Measurements from ENCODE around the gene FIGN.
A peak's percentile ranks its signal among the peaks of the same experiment; 100 is the strongest.

FIGN gene

DNA sequence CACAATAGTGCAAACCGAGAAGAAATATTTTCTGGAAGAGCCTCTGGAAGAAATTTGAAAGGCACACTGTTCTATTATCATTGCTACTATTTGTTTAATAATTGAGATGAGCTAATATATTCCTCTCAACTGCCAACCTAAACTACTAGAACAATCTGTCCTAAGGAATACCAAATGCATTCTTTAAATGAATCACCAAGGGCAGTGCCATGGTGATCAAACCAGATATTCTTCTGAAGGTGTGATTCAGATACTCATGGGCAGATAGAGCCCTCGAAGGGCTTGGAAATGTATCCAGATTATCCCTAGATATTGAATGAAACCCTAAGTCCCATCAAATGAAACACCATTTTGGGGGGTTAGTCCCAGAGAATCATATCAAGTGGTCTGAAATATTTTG, 76.6 kb downstream of the FIGN start:
- DNase-seq = no peak

DNA sequence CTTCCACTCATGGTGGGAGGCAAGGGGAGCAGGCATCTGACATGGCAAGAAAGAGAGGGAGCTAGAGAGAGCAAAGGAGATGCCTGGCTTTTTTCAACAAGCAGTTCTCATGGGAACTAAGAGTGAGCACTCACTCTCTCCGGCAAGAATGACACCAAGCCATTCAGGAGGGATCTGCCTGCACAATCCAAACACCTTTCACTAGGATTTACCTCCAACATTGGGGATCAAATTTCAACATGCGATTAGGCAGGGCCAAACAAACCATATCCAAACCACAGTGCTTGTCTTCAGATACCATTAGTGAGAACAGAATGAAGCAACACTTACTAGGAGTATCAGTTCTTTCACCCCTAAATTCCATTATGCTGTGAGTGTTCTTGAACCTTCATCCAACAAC, 77.3 kb downstream of the FIGN start:
- no peak for DNase-seq

DNA sequence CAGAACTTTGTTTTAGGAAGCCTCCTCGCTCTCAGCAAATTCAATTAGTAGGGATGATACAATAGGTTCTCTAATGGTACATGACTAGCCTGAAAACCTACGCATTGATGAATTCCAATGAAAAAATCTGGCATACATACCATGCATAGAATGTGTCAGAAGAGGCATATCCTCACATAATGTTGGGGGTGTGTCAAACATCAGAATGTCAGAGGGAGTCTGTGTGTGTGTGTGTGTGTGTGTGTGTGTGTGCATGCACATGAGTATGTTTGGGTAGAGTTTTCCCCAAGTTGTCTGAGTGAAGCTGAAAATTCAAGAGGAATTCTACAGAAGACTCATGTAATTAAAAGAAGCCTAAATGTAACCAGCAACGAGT, 78.5 kb downstream of the FIGN start:
- no peak for DNase-seq

DNA sequence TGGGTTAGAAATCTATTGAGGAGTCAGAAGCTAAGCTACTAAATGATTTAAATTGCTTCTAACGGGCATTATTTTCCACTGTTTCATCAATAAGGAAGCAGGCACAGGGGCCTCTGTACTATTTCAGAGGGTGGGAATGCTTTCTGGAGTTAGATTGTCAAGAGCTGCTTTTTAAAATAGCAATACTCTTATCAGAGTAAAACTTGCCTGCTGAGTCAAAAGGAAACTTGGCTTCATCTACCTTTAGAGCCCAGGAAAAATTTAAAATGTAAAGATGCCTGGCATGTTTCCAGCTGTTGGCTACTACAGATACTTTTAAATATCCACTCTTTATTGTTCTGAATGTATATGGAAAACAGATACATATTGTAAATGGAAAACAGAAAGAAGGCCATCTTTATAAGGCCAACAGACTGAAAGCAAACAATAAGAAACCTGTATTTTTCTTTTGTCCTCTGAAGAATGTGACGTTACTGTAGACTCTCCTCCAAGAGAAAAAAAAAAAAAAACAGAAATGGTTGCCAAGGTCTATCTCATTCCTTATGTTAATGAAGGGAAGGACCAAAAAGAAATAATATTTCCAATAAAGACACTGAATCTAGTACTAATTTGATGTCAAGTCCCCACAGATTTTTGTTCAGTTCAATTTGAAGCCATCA, 79.1 kb downstream of the FIGN start:
- DNase-seq = no peak

DNA sequence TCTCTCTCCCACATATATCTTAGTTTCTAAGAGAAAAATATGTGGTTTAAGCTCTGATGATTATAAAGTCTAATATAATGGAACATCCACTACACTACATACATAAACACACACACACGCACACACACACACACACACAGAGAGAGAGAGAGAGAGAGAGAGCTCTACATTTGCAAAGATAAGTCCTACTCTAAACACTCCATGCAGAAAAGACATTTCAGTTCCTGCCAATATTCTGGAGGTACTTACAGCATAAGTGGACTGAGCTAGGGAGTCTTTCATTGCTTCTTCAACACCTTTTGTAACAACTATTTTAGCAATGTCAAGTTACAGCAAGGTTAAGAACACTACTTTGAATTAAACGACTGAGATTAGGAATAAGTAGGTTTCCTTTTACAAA, 80.1 kb downstream of the FIGN start:
- DNase-seq = no peak

DNA sequence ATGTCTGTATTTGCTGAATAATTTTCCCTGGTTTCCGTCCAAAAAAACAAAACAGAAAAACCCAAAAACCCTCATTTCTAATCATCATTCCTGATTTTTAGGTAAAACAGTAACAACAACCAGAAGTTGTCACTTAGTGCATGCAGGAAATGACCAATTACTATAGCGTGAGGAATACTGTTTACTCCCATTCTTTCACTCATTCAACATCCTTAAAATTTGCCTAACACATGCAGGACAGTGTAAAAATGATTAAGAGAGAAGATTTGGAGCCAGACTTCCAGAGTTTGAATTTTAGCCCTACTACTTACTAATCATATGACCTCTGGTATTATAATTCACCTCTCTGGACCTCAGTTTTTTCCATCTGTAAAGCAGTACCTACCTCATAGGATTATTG, 83.1 kb downstream of the FIGN start:
- DNase-seq = no peak

DNA sequence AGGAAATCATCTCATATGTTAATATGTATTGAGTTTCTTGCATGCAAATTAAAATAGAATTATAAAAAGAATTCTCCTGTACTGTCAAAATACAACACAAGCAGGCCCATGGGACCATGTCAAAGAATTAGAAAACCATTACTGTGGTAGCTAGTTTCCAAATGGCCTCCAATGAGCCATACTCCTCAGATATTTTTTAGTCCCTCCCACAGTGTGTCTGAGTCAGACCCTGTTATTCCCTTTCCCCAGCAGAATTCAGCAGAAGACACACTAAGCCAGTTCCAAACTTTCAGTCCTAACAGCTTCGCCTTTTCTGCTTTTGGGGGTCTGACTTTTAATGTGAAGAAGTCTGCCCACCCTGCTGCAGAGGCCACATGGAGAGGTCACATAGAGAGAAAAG, 86.7 kb downstream of the FIGN start:
- DNase-seq = no peak

DNA sequence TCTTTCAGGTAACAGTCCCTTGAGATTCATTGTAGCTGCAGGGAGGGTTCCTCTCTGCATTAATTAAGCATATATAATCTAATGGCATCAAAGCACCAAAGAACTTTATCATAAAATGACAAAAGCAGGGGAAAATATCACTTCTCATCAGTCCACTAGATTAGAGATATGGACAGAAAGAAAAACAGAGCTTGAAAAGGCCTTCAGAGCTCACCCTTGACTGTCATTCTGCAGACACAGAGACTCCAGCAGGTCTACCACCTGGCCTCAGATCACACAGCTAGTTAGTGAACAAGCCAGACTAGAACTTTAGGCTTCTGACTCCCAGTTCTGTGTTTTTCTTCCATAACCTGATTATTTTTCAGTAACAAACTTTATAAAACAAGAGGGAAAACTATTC, 88.5 kb downstream of the FIGN start:
- DNase-seq = no peak

DNA sequence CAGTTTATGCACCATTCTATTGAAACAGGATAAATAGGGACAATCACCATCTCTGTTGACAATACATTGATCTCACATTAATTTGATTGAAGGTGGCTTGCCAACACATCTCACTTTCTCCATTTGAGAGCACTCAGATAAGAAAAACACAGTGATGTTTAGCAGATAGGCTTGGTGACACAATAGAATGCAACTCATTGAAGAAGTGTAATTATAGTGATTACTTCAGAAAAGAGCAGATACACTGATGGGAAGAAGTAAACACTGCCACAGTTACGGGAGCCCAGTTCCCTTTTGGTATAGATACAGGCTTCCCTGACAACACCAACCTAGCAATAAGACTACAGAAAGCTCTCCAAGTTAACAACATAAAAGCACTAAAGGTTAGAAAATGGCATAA, 89.1 kb downstream of the FIGN start:
- DNase-seq = no peak

DNA sequence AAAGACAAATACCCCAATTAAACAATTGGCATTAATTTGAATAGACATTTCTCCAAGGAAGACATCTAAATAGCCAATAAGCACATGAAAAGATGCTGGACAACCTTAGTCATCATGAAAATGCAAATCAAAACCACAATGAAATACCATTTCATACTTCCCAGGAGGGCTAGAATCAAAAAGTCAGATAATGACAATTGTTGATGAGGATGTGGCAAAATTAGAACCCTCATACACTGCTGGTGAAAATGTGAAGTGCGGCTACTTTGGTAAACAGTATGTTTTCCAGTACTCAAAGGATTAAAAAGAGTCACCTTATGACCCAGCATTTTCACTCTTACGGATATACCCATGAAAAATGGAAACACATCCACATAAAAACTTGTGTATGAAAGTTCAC, 91.6 kb downstream of the FIGN start:
- DNase-seq = no peak

DNA sequence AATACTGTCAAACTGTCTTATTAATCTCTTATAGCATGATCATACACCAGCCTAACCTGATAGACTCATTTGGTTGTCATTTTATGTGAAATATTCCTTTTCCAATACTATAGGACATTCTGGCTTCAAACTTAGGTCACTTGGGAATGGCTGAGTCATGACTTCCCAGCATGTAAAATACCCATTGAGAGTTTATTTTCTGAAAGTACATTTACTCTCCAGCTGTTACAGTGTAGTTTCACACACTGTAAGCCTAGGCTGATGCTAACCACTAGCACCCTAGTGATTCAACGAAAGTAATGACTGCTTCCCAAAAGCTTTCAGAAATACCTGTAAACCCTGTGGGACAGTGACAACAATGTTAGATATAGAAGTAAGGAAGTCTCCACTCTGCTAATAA, 93.8 kb downstream of the FIGN start:
- no peak for DNase-seq

DNA sequence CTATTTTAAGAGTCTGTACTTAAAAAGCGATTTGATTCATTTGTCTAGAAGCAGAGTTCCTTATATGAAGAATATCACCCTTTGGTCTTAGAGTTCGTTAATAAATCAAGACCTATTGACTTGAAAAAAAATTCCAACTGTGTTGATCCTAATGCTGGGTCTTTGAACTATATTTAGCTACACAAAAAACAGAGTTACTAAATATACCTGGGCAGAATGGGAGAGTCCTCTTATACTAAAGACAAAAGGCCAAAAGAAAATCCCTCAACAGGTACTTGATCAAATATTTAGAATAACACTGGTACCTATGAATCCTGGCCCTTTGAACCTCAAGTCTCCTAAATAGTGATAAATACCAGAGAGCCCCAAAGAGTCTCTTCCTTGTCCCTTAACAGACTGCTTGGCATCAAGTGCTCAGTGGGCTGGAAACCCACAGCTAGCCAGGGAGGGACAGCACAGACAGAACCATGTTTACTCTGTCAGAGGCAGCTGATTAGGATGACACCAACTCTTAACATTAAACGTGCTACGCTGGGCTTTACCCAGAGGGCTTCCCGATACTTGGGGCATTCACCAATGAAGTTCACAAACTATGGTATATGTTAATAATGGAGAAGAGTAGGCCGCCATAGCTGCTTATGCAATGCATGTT, 95.1 kb downstream of the FIGN start:
- DNase-seq = no peak

DNA sequence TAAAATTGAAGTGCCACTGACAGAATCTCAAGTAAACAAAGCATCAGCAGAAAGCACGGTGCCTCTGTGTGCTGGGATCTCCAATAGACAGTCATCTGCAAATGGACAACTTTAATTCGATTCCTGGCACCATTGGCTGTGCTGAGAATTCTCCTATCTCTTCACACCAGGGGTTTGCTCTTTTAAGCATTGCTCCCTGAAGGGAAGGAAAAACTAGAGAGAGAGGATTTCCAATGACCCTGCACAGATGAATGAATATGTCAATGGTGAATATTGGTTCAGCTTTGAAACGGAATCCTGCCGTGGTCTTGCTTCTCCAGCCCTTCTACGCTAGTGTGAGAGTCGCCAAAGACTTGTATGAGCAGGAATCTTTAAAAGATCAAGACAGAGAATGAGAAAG, 97.9 kb downstream of the FIGN start:
- DNase-seq = no peak

DNA sequence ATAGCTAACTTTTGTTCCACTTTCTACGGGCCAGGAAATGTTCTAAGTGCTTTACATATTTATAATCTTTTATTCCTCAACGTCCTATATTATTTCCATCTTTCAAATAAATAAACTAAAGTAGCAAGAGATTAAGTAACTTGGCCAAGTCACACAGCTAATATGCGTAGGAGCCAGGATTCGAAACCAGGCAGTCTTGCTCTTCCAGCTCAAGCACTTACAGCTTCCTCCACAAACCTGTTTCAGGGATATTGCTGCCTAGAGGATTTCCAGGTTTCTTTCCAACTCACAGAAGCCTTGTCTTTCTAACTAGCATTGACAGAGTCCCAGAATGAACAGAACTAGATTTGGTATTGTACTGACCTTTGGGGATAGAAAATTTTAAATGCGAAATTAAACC, 102.5 kb downstream of the FIGN start:
- no peak for DNase-seq

DNA sequence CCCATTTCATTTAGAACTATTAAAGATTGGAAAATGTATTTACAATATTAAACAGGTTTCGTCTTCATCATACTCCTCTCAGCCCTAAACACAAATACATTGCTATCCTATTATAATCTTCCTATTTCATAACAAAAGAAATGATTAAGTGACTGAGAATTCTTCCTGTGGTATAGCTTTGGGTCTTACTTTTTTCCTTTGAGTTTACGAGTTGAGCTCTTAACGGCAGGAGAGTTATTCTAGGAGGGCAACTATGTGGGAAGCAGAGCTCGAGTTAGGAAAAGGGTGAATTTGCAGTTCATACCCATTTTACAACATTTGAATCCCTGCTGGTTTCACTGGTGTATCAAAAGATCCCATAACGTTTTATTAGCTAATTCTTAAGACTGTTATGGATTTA, 105.0 kb downstream of the FIGN start:
- DNase-seq = no peak

DNA sequence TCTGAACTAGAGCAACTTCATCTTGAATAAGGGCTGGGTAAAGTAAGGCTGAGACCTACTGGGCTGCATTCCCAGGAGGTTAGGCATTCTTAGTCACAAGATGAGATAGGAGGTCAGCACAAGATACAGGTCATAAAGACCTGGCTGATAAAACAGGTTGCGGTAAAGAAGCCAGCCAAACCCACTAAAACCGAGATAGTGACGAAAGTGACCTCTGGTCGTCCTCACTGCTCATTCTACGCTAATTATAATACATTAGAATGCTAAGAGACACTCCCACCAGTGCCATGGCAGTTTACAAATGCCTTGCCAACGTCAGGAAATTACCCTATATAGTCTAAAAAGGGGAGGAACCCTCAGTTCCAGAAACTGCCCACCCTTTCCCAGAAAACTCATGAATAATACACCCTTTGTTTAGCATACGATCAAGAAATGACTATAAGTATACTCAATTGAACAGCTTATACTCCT, 109.1 kb downstream of the FIGN start:
- no peak for DNase-seq

DNA sequence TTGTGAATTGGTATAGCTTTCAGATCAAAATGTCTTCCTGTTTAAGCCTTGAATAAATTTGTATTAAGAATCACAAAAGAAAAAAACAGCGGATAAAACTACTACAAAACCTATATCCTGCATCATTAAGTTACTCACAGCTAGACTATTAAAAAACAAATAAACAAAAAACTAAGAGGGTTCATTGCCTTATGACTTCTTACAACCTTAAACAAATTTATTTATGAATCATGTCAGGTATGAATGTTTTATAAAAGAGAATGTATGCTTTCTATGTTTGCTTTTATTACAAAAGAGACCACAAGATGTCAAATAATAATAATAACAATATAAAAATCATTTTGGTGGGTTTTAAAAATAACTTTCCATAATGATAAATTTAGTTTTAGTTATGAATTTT, 109.6 kb downstream of the FIGN start:
- no peak for DNase-seq

DNA sequence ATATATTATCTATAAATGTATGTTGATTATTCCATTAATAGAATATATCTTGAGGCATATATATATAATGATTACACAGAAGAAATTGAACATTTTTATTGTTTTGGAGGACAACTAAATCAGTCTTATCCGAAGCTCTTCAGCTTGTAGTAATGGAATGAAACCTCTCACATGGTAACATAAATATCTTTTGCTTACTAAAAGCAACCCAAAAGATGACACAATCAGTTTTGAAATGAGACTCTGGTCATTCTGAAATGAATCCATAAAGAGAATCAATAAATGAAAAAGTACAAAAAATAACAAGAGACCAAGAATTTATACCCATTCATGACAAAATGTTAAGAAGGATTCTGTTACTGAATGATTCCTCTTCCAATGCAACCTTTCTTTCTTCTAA, 110.2 kb downstream of the FIGN start:
- no peak for DNase-seq

DNA sequence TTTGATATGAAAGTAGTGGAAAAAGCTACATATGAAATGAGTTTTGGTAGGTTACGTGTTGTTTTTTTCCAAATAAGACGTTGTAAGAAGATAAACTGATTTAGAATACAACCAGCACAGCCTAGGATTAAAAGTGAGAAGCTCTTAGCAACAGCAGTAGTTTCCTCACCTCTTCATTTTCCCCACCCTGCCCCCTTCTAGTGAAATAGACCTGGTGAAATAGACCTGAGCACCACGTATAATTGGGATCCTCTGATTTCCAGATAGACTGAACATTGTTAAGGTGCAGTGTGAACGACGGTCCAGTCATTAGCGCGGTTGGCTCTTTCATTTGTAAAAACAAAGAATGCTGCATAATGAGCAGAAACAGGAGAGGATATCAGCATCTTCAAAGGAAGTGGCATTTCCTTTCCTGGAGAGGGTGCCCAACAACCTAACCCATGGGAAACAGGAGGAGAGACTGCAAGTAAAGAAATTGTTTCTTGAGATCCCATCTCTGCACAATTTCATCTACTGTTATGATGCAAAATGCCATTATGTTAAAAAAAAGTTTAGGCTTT, 114.3 kb downstream of the FIGN start:
- DNase-seq = no peak

DNA sequence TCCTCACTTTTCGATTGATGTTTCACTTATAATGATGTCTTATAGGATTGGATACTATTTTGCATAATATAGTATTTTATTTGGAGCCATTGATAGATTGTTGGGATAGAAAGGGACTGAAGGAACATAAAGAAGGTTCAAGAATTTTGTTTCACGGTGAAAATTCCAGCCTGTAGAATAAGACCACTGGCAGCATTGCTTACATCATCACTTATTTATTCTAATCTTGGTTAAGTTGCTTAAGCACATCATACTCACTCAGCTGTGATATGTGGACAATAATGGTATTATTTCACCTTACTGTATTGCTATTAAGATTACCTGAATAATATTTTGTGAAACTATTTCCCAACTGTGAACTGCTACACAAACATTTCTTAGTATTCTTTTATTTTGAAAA, 118.3 kb downstream of the FIGN start:
- no peak for DNase-seq

DNA sequence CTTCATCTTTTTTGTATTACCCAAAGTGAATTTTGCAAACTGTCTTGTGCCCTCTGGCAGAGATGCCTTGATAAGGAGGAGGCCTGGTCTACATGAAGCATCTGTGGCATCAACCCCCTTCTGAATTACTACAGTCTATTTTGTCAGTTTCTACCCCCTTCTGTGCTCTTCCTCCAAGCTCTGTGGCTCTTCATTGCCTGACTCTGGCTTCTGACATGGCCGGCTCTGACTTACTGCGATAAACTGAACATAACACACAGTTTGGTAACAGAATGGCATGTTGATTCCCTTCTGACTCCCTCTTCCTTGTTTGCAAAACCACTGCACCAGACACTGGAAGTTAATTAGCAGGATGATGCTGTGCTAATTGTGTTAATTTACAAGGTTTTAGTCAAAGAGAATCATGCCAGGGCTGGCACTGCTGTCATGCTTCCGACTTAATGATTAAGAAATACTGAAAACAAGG, 122.5 kb downstream of the FIGN start:
- no peak for DNase-seq

DNA sequence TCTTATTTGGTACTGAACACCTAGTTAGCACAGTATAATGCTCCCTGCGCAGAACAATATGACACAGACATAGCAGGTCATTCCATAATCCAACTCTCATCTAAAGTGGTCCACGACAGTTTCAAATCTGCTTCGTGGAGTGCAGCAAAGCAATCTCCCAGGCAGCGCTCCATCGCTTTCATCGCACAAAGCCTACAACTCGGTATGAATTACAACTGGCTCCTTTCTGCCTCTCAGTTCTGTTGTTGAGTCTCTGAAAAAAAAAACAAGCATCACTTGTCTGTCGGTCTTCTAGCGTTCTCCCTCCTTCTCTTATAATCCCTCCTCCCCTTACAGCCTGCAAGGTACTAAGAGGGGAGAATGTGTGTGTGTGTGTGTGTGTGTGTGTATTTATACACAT, 123.5 kb downstream of the FIGN start:
- DNase-seq = no peak

DNA sequence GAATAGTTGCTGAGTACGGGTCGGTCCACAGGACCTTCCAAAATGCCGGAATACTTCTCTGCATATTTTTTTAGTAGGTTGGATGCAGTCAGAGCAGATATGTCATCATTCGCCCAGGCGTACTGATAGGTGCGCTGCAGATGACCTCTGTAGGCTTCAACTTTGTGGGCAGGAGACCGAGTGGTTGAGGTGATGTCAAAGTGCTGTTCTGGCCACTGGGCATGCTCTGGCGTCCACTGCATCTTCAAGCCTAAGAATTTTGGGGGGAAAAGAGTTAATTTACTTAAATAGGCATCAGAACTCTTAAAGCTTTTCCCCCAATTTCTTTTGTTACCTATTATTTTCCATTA, 124.3 kb downstream of the FIGN start:
- DNase-seq = no peak

DNA sequence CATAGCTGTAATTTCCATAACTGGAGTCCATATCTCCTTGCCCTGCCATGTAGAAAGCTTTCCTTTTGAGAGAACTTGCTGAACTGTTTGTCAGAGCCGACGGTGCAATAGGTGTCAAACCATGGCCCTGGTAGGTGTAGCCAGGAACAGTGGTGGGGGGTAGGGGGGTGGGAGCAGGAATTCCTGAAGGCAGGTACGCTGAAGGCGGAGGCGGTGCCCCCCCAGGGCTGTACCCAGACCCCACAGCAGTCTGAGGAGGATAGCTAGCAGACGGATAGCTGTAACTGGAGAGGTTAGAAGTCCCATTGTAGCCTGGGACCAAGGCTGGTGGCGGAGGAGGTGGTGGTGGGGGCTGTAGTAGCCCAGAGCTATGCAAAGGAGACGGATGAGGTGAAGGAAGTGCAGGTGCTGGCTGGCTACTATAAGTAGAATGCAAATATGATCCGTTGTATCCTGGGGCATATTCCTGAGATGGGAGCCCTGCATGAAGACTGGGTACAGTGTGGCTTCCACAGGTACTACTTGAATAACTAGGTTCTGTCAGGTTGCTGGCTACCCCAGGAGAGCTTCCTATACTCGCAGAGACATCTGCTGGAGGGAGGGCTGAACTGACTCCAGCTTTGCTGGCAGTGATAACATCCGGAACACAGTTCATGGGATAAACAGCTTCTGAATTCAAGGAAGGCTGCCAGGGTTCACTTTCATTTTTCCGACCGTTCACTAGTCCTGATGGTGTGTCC, 124.8 kb downstream of the FIGN start:
- DNase-seq = peak in 1 of 3 donors; percentile 4
